ENCODE data around the gene PXMP2.
"Not testable (repeated sequence)": the region's sequence is repeated elsewhere in the genome, so short reads cannot be mapped to it uniquely, and the experiment has no call there.

PXMP2 gene

DNA sequence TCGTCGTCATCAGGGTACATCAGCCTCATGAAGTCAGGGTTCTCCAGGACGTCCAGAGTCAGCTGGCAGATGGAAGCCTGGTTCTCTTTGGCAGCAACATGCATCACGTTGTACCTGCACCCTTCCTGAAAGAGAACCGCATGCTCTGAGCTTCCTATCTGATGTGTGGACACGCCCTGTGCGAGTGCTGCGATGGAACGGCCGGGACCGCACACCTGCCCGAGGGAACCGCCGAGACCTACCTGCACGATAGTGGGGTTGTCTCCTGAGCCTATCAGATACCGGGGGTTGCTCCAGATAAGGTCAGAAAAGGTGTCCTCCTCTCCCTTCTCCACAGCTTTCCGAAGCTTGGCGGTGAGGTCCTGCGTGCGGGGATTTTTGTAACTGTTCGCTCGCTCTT, 60.5 kb downstream of the PXMP2 start:
- Histone ChIP-seq H3K9ac (ENCODE audit: low read length) (no peak overlapping the region), H3K4me1 (ENCODE audit: low read length) (no peaks in the 10 kb centered on the region), H4K20me1 (ENCODE audit: insufficient read depth, low read length) (no peaks in the 10 kb centered on the region), H3K79me2 (ENCODE audit: low read length) (peaks cover 21% of the 10 kb centered on the region), H3K27me3 (ENCODE audit: low read depth, low read length) (no peaks in the 10 kb centered on the region), H3K4me3 (ENCODE audit: low read length) (no peak overlapping the region), H3K4me2 (ENCODE audit: low read length) (no peak overlapping the region), H3K36me3 (replicated peaks; ENCODE audit: low read depth, low read length) (peaks cover 41% of the 10 kb centered on the region), H3K9me3 (ENCODE audit: insufficient read depth, low read length) (no peaks in the 10 kb centered on the region), H3K27ac (ENCODE audit: low read length) (no peak overlapping the region), H2AFZ (ENCODE audit: low read depth, low read length) (no peak overlapping the region)
- TF ChIP-seq, protein P1, sequence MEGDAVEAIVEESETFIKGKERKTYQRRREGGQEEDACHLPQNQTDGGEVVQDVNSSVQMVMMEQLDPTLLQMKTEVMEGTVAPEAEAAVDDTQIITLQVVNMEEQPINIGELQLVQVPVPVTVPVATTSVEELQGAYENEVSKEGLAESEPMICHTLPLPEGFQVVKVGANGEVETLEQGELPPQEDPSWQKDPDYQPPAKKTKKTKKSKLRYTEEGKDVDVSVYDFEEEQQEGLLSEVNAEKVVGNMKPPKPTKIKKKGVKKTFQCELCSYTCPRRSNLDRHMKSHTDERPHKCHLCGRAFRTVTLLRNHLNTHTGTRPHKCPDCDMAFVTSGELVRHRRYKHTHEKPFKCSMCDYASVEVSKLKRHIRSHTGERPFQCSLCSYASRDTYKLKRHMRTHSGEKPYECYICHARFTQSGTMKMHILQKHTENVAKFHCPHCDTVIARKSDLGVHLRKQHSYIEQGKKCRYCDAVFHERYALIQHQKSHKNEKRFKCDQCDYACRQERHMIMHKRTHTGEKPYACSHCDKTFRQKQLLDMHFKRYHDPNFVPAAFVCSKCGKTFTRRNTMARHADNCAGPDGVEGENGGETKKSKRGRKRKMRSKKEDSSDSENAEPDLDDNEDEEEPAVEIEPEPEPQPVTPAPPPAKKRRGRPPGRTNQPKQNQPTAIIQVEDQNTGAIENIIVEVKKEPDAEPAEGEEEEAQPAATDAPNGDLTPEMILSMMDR (IDR thresholded peaks at IDR 0.05; ENCODE audit: low read depth, low read length), result no peak
- TF ChIP-seq EZH2phosphoT487 (IDR thresholded peaks at IDR 0.05; ENCODE audit: low read depth), result no peak

DNA sequence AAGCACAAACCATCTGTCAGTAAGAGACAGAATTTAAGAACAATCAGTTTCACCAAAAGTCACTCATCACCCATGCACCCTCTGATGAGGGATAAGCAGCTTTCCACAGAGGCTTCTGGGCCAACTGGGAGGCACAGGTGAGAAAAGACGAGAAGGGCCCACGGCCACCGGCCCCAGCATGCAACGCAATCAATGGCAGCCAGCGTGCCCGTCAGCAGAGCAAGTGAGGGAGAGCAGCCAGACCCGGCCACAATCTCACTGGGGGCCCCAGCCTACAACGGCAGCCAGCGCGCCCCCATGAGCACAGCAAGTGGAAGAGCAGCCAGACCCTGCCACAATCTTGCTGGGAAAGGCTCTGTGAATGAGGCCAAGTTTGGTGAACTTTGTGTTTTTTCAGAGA, 60.9 kb downstream of the PXMP2 start:
- Histone ChIP-seq H3K27ac (ENCODE audit: low read length) (no peak overlapping the region), H3K4me3 (ENCODE audit: low read length) (no peak overlapping the region), H3K9ac (ENCODE audit: low read length) (no peak overlapping the region), H3K27me3 (ENCODE audit: low read depth, low read length) (no peaks in the 10 kb centered on the region), H3K79me2 (ENCODE audit: low read length) (peaks cover 22% of the 10 kb centered on the region; the same call in 1 of the 2 replicates), H3K36me3 (replicated peaks; ENCODE audit: low read depth, low read length) (peaks cover 38% of the 10 kb centered on the region), H2AFZ (ENCODE audit: low read depth, low read length) (no peak overlapping the region), H3K4me2 (ENCODE audit: low read length) (no peak overlapping the region), H3K4me1 (ENCODE audit: low read length) (no peaks in the 10 kb centered on the region), H3K9me3 (ENCODE audit: insufficient read depth, low read length) (no peaks in the 10 kb centered on the region), H4K20me1 (ENCODE audit: insufficient read depth, low read length) (no peaks in the 10 kb centered on the region)
- no peak for TF ChIP-seq EZH2phosphoT487 (IDR thresholded peaks at IDR 0.05; ENCODE audit: low read depth)

DNA sequence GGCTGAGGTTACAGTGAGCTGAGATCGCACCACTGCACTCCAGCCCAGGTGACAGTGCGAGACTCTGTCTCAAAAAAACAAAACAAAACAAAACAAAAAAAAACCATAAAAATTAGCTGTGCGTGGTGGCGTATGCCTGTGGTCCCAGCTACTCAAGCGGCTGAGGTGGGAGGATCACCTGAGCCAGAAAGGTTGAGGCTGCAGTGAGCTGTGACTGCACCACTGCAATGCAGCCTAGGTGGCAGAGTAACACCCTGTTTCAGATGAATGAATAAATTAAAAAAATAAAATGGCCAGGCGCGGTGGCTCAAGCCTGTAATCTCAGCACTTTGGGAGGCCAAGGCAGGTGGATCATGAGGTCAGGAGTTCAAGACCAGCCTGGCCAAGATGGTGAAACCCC, 66.3 kb downstream of the PXMP2 start:
- H3K9me3 ChIP-seq (ENCODE audit: insufficient read depth, low read length); H3K27me3 ChIP-seq (ENCODE audit: low read depth, low read length); H3K4me1 ChIP-seq (ENCODE audit: low read length); H3K4me3 ChIP-seq (ENCODE audit: low read length); H3K36me3 ChIP-seq (replicated peaks; ENCODE audit: low read depth, low read length); H3K4me2 ChIP-seq (ENCODE audit: low read length); H3K27ac ChIP-seq (ENCODE audit: low read length); H4K20me1 ChIP-seq (ENCODE audit: insufficient read depth, low read length); H2AFZ ChIP-seq (ENCODE audit: low read depth, low read length); H3K9ac ChIP-seq (ENCODE audit: low read length): not testable (repeated sequence)
- H3K79me2 ChIP-seq (ENCODE audit: low read length), result peaks cover 27% of the 10 kb centered on the region

DNA sequence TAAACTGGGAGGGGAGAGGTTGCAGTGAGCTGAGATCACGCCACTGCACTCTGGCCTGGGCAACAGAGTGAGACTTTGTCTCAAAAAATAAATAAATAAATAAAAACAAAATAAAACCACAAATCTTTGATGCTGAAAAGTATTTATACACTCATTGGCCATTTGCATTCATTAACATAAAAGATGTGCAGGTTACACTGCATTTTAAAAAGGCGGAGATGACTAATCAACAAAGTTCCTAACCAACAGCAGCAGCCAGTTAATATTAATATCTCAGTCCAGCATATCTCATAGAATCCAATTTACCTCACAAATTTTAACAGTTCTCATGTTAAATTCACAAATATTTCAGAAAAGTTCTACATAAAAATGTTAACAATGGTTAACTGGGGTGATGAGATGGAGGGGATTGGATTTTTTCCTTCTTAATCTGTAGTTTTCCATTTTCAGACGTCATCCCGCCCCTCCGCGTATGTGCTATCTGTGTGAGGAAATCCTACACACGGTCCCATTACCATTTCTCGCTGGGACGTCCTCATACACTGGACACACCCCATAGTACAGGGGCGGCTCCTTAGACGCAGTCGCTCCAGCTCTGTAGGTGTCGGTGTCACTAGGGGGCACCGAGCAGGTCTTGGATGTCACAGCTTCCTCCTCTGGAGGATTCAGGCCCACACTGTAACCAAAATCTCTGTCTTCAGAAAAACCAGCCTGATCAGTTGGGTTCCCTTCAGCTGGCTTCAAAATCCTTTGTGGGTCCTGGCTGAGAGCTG, 67.0 kb downstream of the PXMP2 start:
- H3K27ac ChIP-seq (ENCODE audit: low read length), result no peak overlapping the region
- no peak overlapping the region for H3K4me3 ChIP-seq (ENCODE audit: low read length)
- H3K4me2 ChIP-seq (ENCODE audit: low read length), result no peak overlapping the region
- H2AFZ ChIP-seq (ENCODE audit: low read depth, low read length), result no peak overlapping the region
- no peaks in the 10 kb centered on the region for H3K27me3 ChIP-seq (ENCODE audit: low read depth, low read length)
- peaks cover 34% of the 10 kb centered on the region for H3K79me2 ChIP-seq (ENCODE audit: low read length)
- no peak overlapping the region for H3K9ac ChIP-seq (ENCODE audit: low read length)
- H3K9me3 ChIP-seq (ENCODE audit: insufficient read depth, low read length), result no peaks in the 10 kb centered on the region
- H3K4me1 ChIP-seq (ENCODE audit: low read length), result no peaks in the 10 kb centered on the region
- H4K20me1 ChIP-seq (ENCODE audit: insufficient read depth, low read length), result no peaks in the 10 kb centered on the region
- no peak for TF ChIP-seq EZH2phosphoT487 (IDR thresholded peaks at IDR 0.05; ENCODE audit: low read depth)
- H3K36me3 ChIP-seq (replicated peaks; ENCODE audit: low read depth, low read length), result no peaks in the 10 kb centered on the region
